HG03066 (cell line): Measurements from ENCODE around the gene CXCL6.

Source experiments
- ATAC-seq: cut with Tn5 transposase; IDR thresholded peaks from one replicate; pipeline ENCODE4 v1.9.1; 2021; ENCODE audit warnings: low read depth; ENCODE audit not compliant: unreplicated experiment

Gene CXCL6

DNA sequence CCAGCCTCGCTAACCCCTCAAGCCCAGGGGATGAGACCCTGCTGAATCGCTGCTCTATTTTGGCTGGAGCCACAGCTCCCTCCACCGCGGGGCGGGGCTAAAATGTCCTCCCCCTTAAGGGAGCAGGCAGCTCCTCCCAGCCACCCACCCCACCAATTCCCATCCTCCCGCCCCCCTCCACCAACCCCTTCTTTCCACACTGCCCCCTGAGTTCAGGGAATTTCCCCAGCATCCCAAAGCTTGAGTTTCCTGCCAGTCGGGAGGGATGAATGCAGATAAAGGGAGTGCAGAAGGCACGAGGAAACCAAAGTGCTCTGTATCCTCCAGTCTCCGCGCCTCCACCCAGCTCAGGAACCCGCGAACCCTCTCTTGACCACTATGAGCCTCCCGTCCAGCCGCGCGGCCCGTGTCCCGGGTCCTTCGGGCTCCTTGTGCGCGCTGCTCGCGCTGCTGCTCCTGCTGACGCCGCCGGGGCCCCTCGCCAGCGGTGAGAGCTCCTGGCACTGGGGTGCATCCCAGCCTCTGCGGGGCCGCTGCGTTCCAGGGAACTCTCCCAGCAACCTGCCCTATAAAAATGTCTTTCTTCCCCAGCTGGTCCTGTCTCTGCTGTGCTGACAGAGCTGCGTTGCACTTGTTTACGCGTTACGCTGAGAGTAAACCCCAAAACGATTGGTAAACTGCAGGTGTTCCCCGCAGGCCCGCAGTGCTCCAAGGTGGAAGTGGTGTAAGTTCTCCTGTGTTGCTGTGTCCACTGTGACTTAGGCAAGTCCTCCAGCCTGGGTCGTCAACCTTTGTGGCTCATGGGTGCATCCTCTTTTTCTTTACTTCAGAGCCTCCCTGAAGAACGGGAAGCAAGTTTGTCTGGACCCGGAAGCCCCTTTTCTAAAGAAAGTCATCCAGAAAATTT lies at the start of gene CXCL6:
CXCL6 (plus strand) TSS at position 306 of the 907 bp plus-strand sequence; CDS start at position 379, 73 bp downstream.
- ATAC-seq = no peak

DNA sequence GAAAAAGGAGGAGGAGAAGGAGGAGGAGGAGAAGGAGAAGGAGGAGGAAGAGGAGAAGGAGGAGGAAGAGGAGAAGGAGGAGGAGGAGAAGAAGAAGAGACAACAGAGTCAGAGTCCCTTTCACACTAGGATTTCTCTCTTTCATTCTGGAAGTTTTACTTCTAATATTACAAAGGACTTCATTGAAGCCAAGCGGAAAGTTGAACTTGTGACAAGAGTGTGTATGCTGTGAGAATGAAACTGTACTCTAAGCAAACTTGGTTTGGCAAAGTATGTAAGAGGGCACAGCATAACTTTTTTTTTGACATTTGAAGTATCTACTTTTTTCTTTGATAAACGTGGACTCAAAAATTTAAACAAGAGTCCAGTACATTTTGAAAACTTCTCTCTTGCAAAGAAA lies 48.1 kb upstream of the CXCL6 start:
- no peak for ATAC-seq

DNA sequence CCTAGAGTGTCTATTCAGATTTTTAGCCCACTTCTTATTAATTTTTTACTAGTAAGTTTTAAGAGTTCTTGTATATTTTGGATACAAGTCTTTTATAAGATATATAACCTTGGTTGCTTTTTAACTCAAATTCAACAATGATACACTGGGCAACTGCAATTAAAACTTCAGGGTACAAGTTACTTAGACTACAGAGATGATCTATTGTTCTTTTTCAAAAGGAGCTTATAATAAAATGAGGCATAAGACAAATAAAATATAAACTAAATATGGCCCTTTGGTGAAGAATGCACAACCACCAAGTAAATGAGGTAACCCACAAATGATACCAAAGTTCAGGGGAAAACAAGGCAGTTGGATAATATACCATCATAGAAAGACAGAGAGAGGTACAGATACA lies 37.6 kb upstream of the CXCL6 start:
- ATAC-seq = no peak

DNA sequence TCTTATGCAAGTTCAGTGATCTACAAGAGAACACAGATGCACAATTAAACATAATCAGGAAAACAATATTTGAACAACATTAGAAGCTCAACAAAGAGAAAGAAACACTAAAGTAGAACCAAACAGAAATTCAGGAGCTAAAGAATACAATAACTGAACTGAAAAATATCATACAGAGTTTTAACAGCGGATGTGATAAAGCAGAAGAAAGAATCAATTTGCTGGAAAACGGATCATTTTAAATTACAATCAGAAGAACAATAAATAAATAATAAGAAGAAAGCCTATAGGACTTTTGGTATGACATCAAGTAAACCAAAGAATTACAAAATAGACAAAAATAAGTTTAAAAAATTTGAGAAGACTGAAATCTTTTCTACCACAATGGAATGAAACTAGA lies 36.3 kb upstream of the CXCL6 start:
- no peak for ATAC-seq

DNA sequence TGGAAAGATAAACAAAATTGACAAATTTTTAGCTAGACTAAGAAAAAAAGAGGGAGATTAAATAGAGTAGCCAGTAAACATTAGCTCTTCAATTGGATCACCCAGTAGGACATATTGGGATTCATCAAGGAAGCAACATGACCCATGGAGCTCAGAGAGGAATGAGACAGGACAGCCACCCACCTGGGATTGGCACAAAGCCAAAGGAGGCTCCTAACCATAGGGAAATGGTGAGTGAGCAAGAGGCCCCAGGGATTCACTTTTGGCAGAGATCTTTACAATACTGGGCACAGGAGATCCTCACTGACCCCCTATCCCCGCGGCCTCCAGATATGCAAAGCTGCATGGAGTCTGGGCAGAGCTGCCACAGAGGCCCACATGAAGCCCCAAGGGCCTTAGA lies 34.8 kb upstream of the CXCL6 start:
- no peak for ATAC-seq

DNA sequence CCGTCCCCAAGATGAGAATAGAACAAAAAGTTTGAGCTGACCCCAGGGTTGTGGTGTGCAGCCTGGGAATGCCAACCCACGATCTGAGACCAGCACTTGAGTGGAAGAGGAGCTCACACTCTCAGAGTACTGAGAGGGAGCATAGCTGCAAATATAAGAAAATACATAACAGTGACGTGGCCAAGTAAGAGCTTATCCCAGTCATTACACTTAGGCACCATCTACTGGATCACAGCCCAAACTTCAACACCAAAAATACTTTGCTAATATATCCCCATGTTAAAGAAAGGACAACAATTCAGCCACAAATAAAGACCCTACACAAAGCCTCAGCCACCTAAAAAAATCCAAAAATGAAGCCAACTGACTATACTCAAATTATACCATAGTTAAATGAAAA lies 33.3 kb upstream of the CXCL6 start:
- no peak for ATAC-seq

DNA sequence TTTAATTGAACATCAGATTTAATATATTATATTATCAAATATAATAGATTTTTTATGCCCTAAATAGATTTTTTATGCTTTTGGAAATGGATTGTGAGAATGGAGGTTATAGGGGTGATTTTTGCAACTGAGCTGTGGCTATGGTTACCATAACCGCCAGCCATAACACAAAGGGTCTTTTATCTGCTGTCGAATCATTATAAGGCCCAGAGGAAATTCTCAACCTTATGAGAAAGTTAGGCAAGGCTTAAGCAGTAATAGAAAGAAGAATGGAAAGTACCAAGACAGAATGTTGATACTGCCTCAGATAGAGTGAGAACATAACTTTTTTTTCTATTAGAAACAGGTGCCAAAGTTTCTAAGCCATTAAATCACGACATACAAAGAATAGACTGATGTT lies 26.3 kb upstream of the CXCL6 start:
- ATAC-seq = no peak

DNA sequence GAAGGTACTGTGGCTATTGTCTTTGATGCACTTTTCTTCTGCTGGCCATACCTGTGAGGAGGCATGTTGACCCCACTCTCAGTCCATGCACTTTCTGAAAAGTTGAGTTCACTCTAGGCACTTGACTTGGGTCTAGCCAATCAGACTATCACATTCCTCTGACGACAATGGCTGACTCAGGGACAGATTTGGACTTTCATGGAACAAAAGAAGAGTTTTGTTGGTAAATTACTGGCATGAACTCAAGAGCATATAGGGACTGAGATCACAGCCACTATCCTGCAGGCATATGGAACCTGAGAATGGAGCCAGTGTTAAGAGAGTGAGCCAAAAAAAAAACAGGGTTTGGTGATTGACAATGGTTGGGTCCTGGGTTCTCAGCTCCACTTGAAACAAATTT lies 24.6 kb upstream of the CXCL6 start:
- ATAC-seq = no peak

DNA sequence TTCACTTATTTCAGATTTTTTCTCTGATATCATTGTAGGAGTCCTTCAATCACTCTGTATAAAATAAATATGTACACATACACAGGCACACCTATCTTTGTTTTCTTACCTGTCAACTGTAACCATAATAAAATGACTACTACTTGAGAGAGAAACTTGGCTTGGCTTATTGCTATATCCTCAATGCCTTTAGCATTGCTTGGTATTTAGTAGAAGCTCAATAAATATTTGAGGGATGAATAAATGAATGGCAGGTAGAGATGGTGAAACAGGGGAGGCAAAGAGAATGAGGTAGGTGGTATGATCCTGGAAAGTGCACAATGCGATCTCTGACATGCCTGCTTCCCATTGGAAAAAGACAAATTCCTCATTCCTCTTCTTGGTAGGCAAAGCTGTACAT lies 21.8 kb upstream of the CXCL6 start:
- no peak for ATAC-seq

DNA sequence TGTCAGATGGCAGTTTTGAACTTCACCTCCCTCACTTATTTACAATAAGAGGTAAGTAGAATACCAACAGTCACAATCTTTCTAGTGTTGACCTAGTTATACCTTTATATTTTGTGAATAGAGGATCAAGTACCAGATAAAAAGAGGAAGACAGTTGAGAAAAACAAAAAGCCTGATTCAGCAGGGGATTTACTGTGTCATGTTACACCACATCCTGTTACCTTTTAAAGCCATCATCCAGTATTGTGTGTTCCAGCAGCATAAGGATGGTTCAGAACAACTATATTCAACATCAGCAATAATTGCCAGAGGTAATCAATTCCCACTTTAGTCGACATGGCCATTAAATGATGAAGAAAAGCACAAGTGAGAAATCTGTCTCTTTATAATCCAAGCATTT lies 21.3 kb upstream of the CXCL6 start:
- no peak for ATAC-seq

DNA sequence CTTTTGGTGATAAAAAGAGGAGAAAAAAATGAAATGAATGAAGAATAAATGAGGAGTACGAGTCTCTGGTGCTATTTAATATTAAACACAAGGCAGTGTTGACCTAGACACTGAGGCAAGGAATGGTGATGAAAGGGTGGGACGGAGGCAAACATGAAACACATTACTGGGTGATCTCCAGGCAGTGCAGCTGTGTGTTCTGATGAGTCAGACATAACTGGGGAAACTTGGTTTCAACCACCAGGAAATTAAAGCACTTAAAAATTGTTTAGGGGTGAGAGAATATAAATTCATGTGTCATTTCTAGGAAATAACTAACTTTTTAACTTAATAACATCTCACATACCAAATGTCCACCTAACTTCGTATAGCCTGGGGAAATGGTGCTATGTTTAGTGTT lies 19.7 kb upstream of the CXCL6 start:
- ATAC-seq = no peak

DNA sequence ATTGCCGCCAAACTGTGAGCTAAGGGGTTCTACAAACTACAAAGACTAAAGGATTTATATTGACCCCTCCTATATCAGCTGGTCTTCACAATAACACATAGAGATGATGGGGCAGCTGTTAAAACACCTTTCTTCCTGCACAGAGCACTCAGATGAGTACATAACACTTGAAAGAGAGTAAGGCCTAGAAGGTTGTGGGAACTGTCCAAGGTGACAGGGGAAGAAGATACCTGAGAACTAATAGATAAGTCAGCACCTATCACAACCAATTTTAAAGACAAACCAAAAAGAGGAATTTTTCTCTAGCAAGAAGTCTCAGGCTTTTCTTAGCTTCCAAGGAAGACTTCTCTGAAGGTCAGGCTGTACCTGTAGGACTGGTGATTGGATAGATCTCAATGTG lies 19.1 kb upstream of the CXCL6 start:
- ATAC-seq = no peak

DNA sequence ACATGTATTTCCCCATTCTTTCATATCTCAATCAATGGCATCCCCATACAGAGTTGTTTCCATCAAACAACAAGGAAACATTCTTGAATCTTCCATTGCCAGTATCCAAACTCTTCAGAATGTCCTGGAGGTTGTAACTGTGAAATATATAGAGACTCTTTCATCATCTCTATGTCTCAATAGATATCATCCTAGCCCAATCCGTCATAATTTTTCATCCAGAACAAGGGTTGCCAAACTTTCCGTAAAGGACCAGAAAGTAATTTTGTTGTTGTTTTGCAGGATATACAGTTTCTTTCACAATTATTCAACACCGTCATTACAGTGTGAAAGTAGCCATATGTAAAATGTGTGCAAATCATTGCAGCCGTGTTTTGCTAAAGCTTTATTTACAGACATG lies 15.2 kb upstream of the CXCL6 start:
- ATAC-seq = no peak

DNA sequence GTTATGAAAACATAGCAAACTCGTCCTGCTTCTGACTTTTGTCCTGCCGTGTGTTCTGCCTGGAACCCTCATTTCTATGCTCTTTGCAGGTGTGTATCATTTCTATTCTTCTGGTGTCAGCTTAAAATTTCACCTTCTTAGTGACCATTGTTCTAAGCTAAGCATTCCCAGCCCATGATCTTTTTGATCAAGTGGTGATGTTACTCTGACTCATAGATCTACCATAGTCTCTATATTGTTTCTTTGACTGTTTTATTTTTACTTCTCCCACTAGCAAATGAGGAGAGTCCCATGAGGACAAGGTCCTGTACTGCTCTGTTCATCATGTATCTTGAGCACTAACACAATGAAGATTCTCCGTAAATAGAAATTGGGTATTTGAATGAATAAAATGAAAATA lies 14.1 kb upstream of the CXCL6 start:
- no peak for ATAC-seq

DNA sequence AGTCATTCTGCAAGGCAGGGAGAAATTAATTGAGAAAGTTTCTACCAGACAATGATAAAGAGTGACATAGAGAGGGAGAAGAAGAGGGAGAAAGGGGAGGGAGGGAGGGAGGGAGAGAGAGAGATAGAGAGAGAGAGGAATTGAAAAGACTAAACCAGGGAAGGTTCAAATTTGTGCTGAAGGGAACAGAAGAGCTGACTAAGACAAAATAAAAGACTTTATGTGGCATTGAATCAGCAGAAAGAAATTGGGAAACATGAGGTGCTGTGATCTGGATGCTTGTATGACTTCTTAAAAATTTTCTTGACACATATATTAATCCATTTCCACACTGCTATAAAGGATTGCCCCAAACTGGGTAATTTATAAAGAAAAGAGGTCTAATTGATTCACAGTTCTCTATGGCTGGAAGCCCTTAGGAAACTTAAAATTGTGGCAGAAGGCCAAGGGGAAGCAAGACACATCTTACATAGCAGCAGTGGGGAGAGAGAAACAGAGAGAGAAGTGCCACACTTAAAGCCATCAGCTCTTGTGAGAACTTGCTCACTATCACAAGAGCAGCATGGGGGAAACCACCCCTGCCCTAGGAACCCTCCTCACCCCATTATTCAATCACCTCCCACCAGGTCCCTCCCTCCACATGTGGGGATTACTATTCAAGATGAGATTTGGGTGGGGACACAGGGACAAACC lies 13.5 kb upstream of the CXCL6 start:
- no peak for ATAC-seq

DNA sequence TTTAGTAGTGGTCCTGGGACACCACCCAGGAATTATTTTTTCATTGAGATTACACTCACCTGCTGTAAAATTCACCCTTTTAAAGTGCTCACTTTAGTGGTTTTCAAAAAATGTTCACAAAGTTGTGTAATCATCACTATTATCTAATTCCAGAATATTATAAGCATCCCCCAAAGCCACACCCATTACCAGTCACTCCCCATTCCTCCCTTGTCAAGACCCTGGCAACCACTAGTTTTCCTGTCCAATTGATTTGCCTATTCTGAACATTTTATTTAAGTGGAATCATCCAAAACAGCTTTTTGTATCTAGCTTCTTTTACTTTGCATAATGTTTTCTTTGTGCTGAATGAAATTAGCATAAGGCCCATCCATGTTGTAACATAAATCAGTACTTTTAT lies 12.7 kb upstream of the CXCL6 start:
- no peak for ATAC-seq

DNA sequence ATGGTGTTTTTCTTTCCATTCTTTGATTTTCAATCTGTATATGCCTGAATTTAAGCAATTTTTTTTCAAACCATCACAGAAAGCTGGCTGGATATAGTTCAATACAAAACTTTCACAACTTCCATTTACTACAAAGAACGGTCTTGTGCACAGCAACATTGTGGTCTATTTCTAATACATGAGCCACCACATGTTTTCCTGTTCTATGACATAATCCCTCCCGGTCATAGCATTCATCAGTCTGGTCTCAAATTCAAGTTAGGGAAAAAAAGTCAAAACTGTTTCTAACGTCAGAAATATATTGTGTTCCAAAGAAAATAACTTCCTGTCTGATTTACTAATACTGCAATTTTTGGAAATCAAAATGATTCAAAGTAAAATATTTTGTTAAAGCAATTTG lies 7.5 kb upstream of the CXCL6 start:
- no peak for ATAC-seq

DNA sequence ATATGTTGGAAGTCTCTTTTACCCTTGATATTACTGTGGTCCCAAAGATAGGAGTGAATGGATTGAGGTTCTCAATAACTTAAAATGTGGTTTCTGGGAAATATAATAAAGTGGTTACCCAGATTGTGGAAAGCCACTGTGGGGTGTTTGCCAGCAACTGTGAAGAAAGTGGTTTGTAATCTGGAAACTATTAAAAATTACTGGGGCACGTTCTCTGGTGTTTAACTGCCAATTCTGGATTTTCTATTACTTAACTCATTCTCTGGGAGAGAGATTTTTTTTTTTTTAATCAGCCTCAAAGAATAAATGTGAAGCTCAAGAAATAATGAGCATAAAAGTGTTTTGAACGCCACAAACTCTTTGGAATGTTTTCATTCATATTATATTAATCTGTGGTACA lies 4.9 kb upstream of the CXCL6 start:
- no peak for ATAC-seq

DNA sequence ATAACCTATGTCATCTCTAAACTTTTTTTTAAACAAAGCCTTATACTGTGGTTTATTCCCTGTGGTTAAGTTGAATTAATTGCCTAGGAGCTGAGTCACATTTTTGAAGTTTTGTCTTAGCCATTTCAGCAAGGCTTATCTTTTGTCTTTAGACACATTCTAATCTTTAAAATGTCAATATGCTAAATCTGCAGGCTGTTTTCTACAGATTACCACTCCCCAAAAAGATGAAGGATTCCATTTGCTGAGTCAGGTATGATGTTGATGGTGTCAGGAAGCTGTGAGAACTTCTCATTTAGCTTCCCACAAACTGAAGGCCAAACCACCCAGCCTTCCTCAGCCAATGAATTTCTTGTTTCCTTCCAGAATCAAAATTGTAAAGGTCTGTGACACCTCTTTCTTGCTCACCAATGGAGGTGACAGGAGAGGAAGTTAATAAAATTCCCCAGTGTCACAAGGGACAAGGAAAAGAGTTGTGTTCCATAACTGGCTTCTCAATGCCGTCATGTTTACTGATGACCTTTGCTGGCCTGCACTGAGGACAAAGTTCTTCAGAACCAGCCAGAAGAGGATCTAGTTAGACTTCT lies 3.7 kb upstream of the CXCL6 start:
- ATAC-seq = no peak

DNA sequence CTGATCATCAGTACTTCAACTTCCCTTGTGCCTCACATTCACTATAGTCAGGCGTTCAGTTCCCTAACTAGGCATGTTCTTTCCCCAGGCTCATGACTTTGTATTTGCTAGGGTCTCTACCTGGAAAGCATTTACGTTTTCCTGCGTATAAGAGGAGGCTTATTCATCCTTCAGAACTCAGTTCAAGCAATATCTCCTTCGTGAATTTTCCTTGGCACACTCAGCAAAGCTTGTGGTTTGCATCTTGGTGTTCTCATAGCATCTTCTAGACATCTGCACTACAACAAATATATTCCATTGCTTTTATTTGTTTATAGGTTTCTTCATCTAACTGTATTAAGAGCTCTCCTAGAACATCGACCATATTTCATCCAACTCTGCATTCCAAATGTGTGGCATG lies 2.6 kb downstream of the CXCL6 start:
- ATAC-seq = no peak

DNA sequence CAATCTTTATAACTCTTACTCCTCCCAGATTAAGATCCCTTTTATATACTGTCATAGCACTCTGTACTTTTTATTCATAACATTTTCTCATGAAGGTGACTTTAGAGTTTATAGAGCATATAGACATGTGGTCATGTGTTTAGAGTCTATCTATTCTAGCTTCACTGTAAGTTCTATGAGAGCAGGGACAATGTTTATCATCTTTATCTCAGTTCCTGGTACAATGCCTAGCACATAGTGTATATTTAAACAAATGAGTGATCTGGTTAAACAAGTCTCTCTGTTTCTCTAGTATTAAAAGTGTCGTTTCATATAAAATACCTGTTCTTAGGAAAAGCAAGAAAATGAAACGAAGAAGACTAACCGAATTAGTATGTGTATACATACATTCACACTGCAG lies 3.2 kb downstream of the CXCL6 start:
- no peak for ATAC-seq
